Cardiac septum (tissue), 1 donor: ENCODE measurements around the gene KSR2. TPM values are rescaled to one million over a fixed set of nuclear protein-coding genes. Genes with fewer than 3 reads are reported as not detected.

Source experiments
- DNase-seq: peaks from one replicate; pipeline ENCODE4 v3.0.0-alpha.2; 2020; ENCODE audit warnings: low spot score
- intact Hi-C: fragments of 100-400 bp; cut with DNase I; formaldehyde crosslinking; loops from one replicate; pipeline ENCODE4 v1.14.0; 2022
- total RNA-seq: library from RNA; stranded (reverse); fragmentation: NEBNext Ultra II Directional; extraction: Animal tissue kit (Norgen Biotek cat#: 25700); gene quantifications from one replicate; pipeline ENCODE4 v1.2.1, GENCODE V29; 2021
- donor health status: DM: no; HTN: no; CAD: no.

Gene KSR2
- total RNA-seq, 1 donor from 2014 or later, result not detected

GRCh38 chr12:117501076-117501869 is 467.5 kb downstream of the KSR2 start:
- intact Hi-C loops, result no loop called here
- DNase-seq, result no peak

- intact Hi-C loops, result no loop called here
- no peak for DNase-seq
Measured at GRCh38 chr12:117499759-117500485, 468.9 kb downstream of the KSR2 start.

- DNase-seq, result no peak
- intact Hi-C loops, result no loop called here
Measured at GRCh38 chr12:117498880-117499279, 469.9 kb downstream of the KSR2 start.

GRCh38 chr12:117498256-117498655 is 470.5 kb downstream of the KSR2 start:
- no peak for DNase-seq
- intact Hi-C loops, result no loop called here

GRCh38 chr12:117497407-117497806 is 471.4 kb downstream of the KSR2 start:
- intact Hi-C loops, result no loop called here
- no peak for DNase-seq

GRCh38 chr12:117494833-117495655 is 473.7 kb downstream of the KSR2 start:
- intact Hi-C loops, result no loop called here
- DNase-seq, result no peak

GRCh38 chr12:117491711-117492110 is 477.1 kb downstream of the KSR2 start:
- intact Hi-C loops, result no loop called here
- DNase-seq, result no peak

GRCh38 chr12:117490130-117490529 is 478.7 kb downstream of the KSR2 start:
- intact Hi-C loops, result no loop called here
- no peak for DNase-seq

GRCh38 chr12:117489671-117490070 is 479.1 kb downstream of the KSR2 start:
- intact Hi-C loops, result no loop called here
- DNase-seq, result no peak

- no peak for DNase-seq
Measured at GRCh38 chr12:117486840-117487659, 481.7 kb downstream of the KSR2 start.

GRCh38 chr12:117485984-117486839 is 482.6 kb downstream of the KSR2 start:
- intact Hi-C loops, result no loop called here
- no peak for DNase-seq

More at GRCh38 chr12:117486840-117487659, 481.7 kb downstream of the KSR2 start:
- intact Hi-C loops, result no loop called here

GRCh38 chr12:117484901-117485300 is 483.9 kb downstream of the KSR2 start:
- no peak for DNase-seq
- intact Hi-C loops, result no loop called here

GRCh38 chr12:117483501-117483900 is 485.3 kb downstream of the KSR2 start:
- intact Hi-C loops, result no loop called here
- DNase-seq, result no peak

- DNase-seq, result no peak
- intact Hi-C loops, result no loop called here
Measured at GRCh38 chr12:117481470-117481869, 487.3 kb downstream of the KSR2 start.

- no peak for DNase-seq
- intact Hi-C loops, result no loop called here
Measured at GRCh38 chr12:117476341-117476740, 492.4 kb downstream of the KSR2 start.

- DNase-seq, result no peak
- intact Hi-C loops, result no loop called here
Measured at GRCh38 chr12:117473856-117474255, 494.9 kb downstream of the KSR2 start.

- intact Hi-C loops, result no loop called here
- DNase-seq, result no peak
Measured at GRCh38 chr12:117472983-117473382, 495.8 kb downstream of the KSR2 start.

- DNase-seq, result no peak
- intact Hi-C loops, result no loop called here
Measured at GRCh38 chr12:117470804-117471203, 498.0 kb downstream of the KSR2 start.
